Measurements from ENCODE around the gene RPL11.
"Not testable (repeated sequence)": the region's sequence is repeated elsewhere in the genome, so short reads cannot be mapped to it uniquely, and the experiment has no call there.

Gene RPL11

DNA sequence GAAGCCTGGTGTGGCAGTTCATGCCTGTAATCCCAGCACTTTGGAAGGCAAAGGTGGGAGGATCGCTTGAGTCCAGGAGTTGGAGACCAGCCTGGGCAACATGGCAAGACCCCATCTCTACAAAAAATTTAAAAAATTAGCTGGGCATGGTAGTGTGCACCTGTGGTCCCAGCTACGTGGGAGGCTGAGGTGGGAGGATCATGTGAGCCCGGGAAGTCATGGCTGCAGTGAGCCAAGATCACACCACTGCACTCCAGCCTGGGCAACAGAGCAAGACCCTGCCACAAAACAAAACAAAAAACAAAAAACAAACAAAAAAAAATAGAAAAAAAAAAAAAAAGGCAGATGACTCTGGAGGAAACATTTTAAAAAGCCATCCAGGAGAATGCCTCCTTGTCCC, 3.9 kb upstream of the RPL11 start:
- not testable (repeated sequence) for DNase-seq

DNA sequence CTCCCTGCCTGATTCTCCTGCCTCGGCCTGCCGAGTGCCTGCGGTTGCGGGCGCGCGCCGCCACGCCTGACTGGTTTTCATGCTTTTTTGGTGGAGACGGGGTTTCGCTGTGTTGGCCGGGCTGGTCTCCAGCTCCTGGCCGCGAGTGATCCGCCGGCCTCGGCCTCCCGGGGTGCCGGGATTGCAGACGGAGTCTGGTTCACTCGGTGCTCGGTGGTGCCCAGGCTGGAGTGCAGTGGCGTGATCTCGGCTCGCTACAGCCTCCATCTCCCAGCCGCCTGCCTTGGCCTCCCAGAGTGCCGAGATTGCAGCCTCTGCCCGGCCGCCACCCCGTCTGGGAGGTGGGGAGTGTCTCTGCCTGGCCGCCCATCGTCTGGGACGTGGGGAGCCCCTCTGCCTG, 3.3 kb upstream of the RPL11 start:
- DNase-seq, result not testable (repeated sequence)

DNA sequence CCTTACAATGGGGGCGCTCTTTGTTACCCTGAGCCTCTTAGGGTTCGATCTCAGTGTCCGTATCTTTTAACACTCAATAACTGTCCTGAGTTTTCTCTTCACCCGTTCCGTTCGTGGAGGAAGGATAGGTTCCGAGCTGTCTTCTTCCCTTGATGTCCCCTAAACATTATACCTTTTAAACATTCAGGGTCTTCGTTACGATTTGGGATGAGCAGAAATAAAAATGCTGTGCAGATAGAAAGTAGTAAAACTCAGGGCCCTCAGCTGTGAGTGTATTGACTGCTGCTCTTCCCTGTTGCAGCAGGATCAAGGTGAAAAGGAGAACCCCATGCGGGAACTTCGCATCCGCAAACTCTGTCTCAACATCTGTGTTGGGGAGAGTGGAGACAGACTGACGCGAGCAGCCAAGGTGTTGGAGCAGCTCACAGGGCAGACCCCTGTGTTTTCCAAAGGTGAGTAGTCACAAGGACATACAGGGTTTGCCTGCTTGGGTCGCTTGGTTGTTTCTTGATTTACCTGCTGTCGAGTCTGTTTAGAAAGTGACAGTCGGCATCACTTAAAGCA, 784 bp downstream of the RPL11 start:
- DNase-seq, result no peak

GRCh38 chr1:23693599-23693998, 2.0 kb downstream of the RPL11 start:
- DNase-seq, result no peak

DNA sequence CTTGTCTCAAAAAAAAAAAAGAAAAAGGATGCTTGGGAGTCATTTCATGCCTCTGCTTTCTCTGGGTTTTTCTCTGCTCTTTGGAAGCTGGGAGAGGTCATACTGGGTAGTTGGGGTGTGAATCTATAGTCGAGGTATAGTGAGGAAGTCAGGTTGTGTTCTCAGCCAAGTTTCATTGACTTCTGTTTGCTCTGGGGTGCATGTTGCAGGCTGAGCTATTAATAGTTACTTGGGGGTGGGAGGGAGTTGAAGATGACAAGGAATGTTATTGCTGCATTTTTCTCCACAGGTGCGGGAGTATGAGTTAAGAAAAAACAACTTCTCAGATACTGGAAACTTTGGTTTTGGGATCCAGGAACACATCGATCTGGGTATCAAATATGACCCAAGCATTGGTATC, 2.8 kb downstream of the RPL11 start:
- DNase-seq, result no peak

GRCh38 chr1:23695667-23696066, 4.1 kb downstream of the RPL11 start:
- DNase-seq, result no peak

- DNase-seq, result no peak
These were observed 4.9 kb downstream of the RPL11 start for GRCh38 chr1:23696335-23696989.

GRCh38 chr1:23698466-23698865, 6.9 kb downstream of the RPL11 start:
- DNase-seq, result no peak

DNA sequence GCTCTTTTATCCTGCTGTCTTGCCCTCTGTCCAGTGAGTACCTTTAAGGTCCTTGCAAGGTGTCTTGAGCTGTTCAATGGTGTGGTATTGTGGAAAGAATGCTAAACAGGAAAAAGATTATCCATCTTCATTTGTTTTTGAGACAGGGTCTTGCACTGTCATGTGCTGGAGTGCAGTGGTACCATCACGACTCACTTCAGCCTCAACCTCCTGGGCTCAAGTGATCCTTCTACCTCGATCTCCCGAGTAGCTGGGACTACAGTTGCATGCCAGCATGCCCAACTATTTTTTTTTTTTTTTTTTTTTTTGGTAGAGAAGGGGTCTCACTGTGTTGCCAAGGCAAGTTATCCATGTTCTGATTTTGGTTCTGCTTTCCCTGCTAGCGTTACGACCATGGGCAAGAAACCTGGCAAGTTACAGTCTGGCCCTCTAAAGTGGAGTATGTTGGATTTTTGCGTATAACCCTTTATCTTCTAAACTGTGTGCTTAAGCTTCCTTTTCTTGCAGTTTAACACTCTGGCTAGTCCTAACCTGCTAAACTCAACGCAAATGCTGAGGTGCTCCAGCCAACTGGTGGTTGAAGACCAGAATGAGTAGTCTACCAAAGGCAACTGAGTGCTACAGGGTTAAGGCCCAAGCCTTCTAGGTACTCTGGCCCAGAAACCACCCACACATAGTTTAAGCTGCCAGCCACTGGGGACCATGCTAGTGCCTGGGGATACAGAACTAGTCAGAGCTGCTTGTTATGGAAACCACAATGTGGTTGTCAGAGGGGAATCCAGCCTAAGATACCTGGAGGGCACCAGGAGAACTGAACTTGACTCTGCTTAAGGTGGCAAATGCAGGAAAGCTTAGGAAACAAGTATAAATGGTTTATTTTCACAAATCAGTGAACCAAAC, 7.9 kb downstream of the RPL11 start:
- DNase-seq, result no peak

- DNase-seq, result no peak
These were observed 9.7 kb downstream of the RPL11 start for GRCh38 chr1:23701310-23701709.

- DNase-seq, result no peak
These were observed 10.4 kb downstream of the RPL11 start for GRCh38 chr1:23701996-23702395.

GRCh38 chr1:23704834-23705495, 13.4 kb downstream of the RPL11 start:
- no peak for DNase-seq

- DNase-seq, result no peak
These were observed 17.6 kb downstream of the RPL11 start for GRCh38 chr1:23709229-23709628.

DNA sequence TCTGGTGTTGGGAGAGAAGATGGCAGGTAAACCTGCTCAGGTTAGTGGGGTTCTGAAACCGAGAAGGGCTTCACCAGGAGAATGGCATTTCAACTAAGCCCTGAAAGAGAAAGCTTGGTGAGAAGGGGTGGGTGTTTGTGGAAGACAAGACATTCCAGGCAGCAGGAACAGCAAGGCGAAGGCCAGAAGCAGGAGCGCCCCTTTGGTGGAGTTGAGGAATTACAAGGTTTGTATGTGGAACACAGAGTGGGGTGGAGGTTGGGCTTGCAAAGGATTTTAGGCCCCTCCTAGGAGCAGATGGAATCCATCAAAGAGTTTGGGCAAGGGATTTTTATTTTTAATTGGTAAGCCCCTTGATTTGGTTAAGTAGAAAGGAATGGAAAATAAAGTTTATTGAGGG, 26.9 kb downstream of the RPL11 start:
- DNase-seq, result no peak

DNA sequence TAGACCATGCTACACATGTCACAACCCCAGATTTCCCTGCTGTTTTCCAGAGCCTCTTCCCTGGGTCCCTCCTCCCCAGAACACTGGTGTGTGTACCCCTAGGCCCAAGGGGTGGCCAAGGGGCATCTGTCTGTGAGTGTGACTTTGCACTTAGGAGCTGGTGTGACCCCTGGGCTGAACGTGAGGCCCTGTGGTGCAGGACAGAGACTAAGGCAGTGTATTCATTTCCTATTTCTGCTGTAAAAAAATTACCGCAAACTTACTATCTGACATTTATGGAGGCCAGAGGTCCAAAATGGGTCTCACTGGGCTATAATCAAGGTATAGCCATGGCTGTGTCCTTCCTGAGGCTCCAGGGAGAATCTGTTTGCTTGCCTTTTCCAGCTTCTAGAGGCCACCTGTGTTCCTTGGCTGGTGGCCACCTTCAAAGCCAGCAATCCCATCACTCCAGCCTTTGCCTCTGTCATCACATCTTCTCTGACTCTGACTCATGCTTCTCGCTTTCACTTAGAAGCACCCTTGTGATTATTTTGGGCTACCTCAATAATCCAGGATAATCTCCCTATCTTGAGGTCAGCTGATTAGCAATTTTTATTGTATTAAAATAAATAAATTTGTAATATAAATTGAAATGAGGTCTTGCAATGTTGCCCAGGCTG, 27.7 kb downstream of the RPL11 start:
- DNase-seq, result no peak

DNA sequence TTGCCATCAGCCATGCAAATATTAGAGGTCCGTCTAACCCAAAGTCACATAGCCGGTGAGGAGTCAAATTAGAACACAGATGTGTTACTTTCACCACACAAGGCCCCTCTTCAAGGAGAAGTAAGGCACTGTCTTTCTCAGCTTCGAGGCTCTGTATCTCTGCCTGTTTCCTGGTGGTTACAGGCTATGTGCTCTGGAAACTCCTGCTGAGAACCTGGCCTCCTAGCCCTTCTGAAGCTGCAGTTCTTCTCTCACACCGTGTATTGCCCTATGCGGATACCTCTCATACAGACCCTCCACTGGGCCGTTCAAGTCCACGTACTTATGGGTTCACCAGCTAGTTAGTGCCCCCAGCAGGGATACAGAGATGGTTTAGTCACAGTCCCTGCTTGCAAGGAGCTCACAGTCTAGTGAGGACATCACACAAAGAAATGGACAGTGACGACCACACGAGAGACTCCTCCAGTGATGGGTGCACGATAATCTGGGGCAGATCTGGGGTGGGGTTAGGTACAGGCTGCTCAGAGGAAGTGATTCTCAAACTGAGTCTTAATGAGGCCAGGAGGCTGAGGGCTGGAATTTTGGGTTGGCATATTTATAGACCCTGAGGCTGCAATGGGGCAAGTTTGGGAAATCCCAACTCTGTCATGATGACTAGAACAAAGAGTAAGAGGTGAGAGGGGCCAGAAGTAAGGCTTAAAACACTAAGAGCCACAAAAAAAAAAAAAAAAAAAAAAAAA, 28.8 kb downstream of the RPL11 start:
- DNase-seq, result no peak

DNA sequence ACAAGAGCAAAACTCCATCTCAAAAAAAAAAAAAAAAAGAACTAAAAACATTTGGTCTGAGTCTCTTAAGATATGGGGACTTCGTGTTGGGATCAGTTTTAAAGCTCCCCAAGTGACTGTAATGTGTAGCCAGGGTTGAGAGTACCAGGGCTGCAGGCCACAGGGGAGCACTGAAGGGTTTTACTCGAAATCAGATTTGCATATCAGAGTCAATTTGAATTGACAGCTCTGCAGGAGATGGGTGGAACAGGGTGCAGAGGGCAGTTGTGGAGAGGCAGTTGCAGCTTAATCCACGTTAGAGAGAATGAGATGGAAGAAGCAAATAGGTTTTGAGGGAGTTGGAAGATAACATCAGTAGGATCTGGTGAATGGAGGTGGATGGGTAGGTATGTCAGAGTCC, 31.0 kb downstream of the RPL11 start:
- no peak for DNase-seq

GRCh38 chr1:23726686-23727085, 35.1 kb downstream of the RPL11 start:
- no peak for DNase-seq

DNA sequence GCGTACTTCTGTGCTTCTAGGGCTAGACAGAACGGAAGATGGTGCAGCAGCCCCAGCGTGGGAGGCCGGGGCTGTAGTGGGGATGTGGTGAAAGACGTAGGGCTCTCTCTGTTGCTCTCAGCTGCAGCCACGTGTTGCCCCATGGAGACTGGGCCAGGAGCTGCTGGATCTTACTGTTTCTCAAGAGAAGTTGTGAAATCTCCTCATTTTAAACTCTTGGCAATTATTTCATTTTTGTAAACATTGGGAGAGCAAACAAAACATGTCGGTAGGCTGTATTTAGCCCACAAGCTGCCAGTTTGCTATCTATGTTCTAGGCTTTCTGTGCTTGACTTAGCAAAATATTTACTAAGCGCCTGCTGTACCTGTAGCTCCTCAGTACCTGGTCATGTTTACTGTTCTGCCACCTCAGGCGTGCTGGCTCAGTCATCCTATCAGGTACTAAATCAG, 35.8 kb downstream of the RPL11 start:
- DNase-seq, result no peak

DNA sequence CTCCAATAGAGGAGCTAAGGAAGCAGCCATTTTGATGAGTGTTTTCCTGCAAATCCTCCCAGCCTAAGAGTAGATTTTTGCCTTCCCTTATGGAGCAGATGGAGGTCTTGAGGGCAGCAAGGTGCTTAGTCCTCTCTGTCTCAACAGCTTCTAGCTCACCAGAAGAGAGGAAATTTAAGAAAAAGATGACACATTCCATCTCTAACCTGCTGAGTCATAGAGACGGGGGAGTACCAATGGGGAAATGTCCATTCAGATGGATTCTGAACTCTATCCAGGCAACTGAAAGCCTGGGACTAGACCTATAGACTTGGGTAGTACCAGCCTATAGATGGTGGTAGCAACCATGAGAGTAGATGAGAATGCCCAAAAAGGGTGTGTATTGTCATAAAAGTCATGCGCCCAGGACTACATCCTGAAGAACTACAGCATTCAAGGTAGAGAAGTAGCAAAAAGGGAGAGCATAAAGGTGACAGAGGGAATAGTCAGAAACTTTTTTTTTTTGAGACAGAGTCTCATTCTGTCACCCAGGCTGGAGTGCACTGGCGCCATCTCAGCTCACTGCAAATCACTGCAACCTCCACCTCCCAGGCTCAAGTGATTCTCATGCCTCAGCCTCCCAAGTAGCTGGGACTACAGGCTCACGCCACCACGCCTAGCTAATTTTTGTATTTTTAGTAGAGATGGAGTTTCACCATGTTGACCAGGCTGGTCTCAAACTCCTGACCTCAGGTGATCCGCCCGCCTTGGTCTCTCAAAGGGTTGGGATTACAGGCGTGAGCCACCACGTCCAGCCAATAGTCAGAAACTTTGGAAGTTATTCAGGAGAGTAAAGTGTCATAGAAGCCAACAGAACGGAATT, 41.0 kb downstream of the RPL11 start:
- no peak for DNase-seq

DNA sequence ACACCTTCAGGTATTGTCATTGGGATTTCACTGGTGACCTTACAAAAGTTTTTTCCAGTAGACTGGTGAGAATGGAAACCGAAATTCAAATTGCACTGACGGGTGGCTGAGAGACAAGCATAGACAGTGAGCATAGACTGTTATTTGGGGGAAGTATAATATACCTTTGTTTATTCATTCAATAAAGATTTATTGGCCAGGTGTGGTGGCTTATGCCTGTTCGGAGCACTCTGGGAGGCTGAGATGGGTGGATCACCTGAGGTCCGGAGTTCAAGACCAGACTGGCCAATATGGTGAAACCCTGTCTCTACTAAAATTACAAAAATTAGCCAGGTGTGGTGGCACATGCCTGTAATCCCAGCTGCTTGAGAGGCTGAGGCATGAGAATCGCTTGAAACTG, 41.7 kb downstream of the RPL11 start:
- not testable (repeated sequence) for DNase-seq

Data from right forelimb (tissue), 1 donor.